ENCODE data around the gene ASCC2.

Gene ASCC2

GRCh38 chr22:29766632-29767170, 71.4 kb downstream of the ASCC2 start, which contains the start of gene ZMAT5:
Gene ZMAT5 (minus strand): TSS chr22:29767007. CDS start chr22:29748544, 18,463 bp downstream.
- peak; percentile 100 for DNase-seq (ENCODE audit: extremely low spot score)
- POLR2A ChIA-PET, result interaction anchor here (0.6 to 1.6 kb wide), 11 partner anchors 9 to 213 kb away, joined by 3 to 16 read pairs (median 4); no protein-coding TSS in a partner anchor
- TF ChIP-seq FOXM1 (IDR thresholded peaks at IDR 0.05; ENCODE audit: borderline replicate concordance) (no peak), PKNOX1 (IDR thresholded peaks at IDR 0.05) (no peak), TARDBP (IDR thresholded peaks at IDR 0.05) (no peak), LEF1 (IDR thresholded peaks at IDR 0.05; ENCODE audit: borderline replicate concordance) (no peak), FOXK2 (IDR thresholded peaks at IDR 0.05) (no peak), HDGF (IDR thresholded peaks at IDR 0.05; ENCODE audit: borderline replicate concordance) (no peak), ARNT (IDR thresholded peaks at IDR 0.05) (no peak), L3MBTL2 (conservative IDR thresholded peaks at IDR 0.05) (no peak), CTBP1 (IDR thresholded peaks at IDR 0.05; ENCODE audit: borderline replicate concordance) (no peak), ZNF384 (IDR thresholded peaks at IDR 0.05) (no peak), SUZ12 (IDR thresholded peaks at IDR 0.05) (no peak), SP1 (IDR thresholded peaks at IDR 0.05) (no peak), BHLHE40 (IDR thresholded peaks at IDR 0.05; ENCODE audit: borderline replicate concordance) (no peak), NFRKB (IDR thresholded peaks at IDR 0.05) (no peak), ELF4 (IDR thresholded peaks at IDR 0.05) (no peak), FOXA1 (IDR thresholded peaks at IDR 0.05) (no peak)
- CTCF ChIA-PET, result interaction anchor here (0.6 to 1.1 kb wide), 4 partner anchors 28 to 322 kb away, joined by 3 read pairs; no protein-coding TSS in a partner anchor

- CTCF ChIA-PET, result interaction anchor here (0.6 to 1.1 kb wide), 3 partner anchors 29 to 323 kb away, joined by 3 read pairs; no protein-coding TSS in a partner anchor
- no peak for DNase-seq (ENCODE audit: extremely low spot score)
- POLR2A ChIA-PET, result interaction anchor here (0.9 to 1.6 kb wide), 9 partner anchors 10 to 213 kb away, joined by 3 to 16 read pairs (median 4); no protein-coding TSS in a partner anchor
- TF ChIP-seq FOXK2 (IDR thresholded peaks at IDR 0.05) (no peak), CTBP1 (IDR thresholded peaks at IDR 0.05; ENCODE audit: borderline replicate concordance) (no peak), PKNOX1 (IDR thresholded peaks at IDR 0.05) (no peak), FOXM1 (IDR thresholded peaks at IDR 0.05; ENCODE audit: borderline replicate concordance) (no peak), SP1 (IDR thresholded peaks at IDR 0.05) (no peak)
Observed at GRCh38 chr22:29765905-29766631, 72.0 kb downstream of the ASCC2 start.

GRCh38 chr22:29762263-29762662, 75.8 kb downstream of the ASCC2 start:
- DNase-seq (ENCODE audit: extremely low spot score), result no peak
- ChIA-PET CTCF (interaction anchor here (0.6 kb wide), 1 partner anchor 156 kb away, joined by 3 read pairs; no protein-coding TSS in a partner anchor), POLR2A (no interaction called here)
- no peak for TF ChIP-seq SP1 (IDR thresholded peaks at IDR 0.05)
- no peak for TF ChIP-seq L3MBTL2 (conservative IDR thresholded peaks at IDR 0.05)
- TF ChIP-seq CTBP1 (IDR thresholded peaks at IDR 0.05; ENCODE audit: borderline replicate concordance), result no peak
- no peak for TF ChIP-seq FOXM1 (IDR thresholded peaks at IDR 0.05; ENCODE audit: borderline replicate concordance)
- no peak for TF ChIP-seq BHLHE40 (IDR thresholded peaks at IDR 0.05; ENCODE audit: borderline replicate concordance)
- no peak for TF ChIP-seq SUZ12 (IDR thresholded peaks at IDR 0.05)
- no peak for TF ChIP-seq PKNOX1 (IDR thresholded peaks at IDR 0.05)
- no peak for TF ChIP-seq FOXK2 (IDR thresholded peaks at IDR 0.05)
- no peak for TF ChIP-seq ARNT (IDR thresholded peaks at IDR 0.05)
- TF ChIP-seq ELF4 (IDR thresholded peaks at IDR 0.05), result no peak
- TF ChIP-seq ZNF384 (IDR thresholded peaks at IDR 0.05), result no peak
- TF ChIP-seq HDGF (IDR thresholded peaks at IDR 0.05; ENCODE audit: borderline replicate concordance), result no peak
- TF ChIP-seq TARDBP (IDR thresholded peaks at IDR 0.05), result no peak
- no peak for TF ChIP-seq NFRKB (IDR thresholded peaks at IDR 0.05)
- TF ChIP-seq FOXA1 (IDR thresholded peaks at IDR 0.05), result no peak
- TF ChIP-seq LEF1 (IDR thresholded peaks at IDR 0.05; ENCODE audit: borderline replicate concordance), result no peak

GRCh38 chr22:29758959-29759358, 79.1 kb downstream of the ASCC2 start:
- ChIA-PET CTCF (no interaction called here), POLR2A (no interaction called here)
- no peak for DNase-seq (ENCODE audit: extremely low spot score)
- TF ChIP-seq NFRKB (IDR thresholded peaks at IDR 0.05) (no peak), PKNOX1 (IDR thresholded peaks at IDR 0.05) (no peak), FOXA1 (IDR thresholded peaks at IDR 0.05) (no peak), SUZ12 (IDR thresholded peaks at IDR 0.05) (no peak), CTBP1 (IDR thresholded peaks at IDR 0.05; ENCODE audit: borderline replicate concordance) (no peak), FOXM1 (IDR thresholded peaks at IDR 0.05; ENCODE audit: borderline replicate concordance) (no peak), L3MBTL2 (conservative IDR thresholded peaks at IDR 0.05) (no peak), ZNF384 (IDR thresholded peaks at IDR 0.05) (no peak)

- ChIA-PET CTCF (no interaction called here), POLR2A (interaction anchor here (4.2 kb wide), 1 partner anchor 8 kb away, joined by 16 read pairs; the partner anchor contains the start of genes UQCR10 and ZMAT5)
- TF ChIP-seq FOXK2 (IDR thresholded peaks at IDR 0.05), result no peak
- no peak for TF ChIP-seq ARNT (IDR thresholded peaks at IDR 0.05)
- TF ChIP-seq BHLHE40 (IDR thresholded peaks at IDR 0.05; ENCODE audit: borderline replicate concordance), result no peak
- no peak for TF ChIP-seq TARDBP (IDR thresholded peaks at IDR 0.05)
- TF ChIP-seq SUZ12 (IDR thresholded peaks at IDR 0.05), result no peak
- TF ChIP-seq NFRKB (IDR thresholded peaks at IDR 0.05), result no peak
- no peak for TF ChIP-seq CTBP1 (IDR thresholded peaks at IDR 0.05; ENCODE audit: borderline replicate concordance)
- TF ChIP-seq SP1 (IDR thresholded peaks at IDR 0.05), result no peak
- no peak for TF ChIP-seq ELF4 (IDR thresholded peaks at IDR 0.05)
- TF ChIP-seq L3MBTL2 (conservative IDR thresholded peaks at IDR 0.05), result no peak
- no peak for TF ChIP-seq ZNF384 (IDR thresholded peaks at IDR 0.05)
- TF ChIP-seq LEF1 (IDR thresholded peaks at IDR 0.05; ENCODE audit: borderline replicate concordance), result no peak
- TF ChIP-seq PKNOX1 (IDR thresholded peaks at IDR 0.05), result no peak
- no peak for TF ChIP-seq HDGF (IDR thresholded peaks at IDR 0.05; ENCODE audit: borderline replicate concordance)
- no peak for TF ChIP-seq FOXA1 (IDR thresholded peaks at IDR 0.05)
- TF ChIP-seq FOXM1 (IDR thresholded peaks at IDR 0.05; ENCODE audit: borderline replicate concordance), result no peak
- no peak for DNase-seq (ENCODE audit: extremely low spot score)
Observed at GRCh38 chr22:29758068-29758622, 79.9 kb downstream of the ASCC2 start.

All from HEK293T (cell line).